Activated CD4-positive, alpha-beta T cell treated with anti-CD3 and anti-CD28 coated beads, Interleukin-2, amount 50 U/mL, for 16 hours (primary cell): Measurements from ENCODE around the gene STAU1.
"Not testable (repeated sequence)": the region's sequence is repeated elsewhere in the genome, so short reads cannot be mapped to it uniquely, and the experiment has no call there.

ENCODE experiments used
- DNase-seq: peaks from one replicate; pipeline ENCODE4 v3.0.0-alpha.2; 2020

STAU1 gene

DNA sequence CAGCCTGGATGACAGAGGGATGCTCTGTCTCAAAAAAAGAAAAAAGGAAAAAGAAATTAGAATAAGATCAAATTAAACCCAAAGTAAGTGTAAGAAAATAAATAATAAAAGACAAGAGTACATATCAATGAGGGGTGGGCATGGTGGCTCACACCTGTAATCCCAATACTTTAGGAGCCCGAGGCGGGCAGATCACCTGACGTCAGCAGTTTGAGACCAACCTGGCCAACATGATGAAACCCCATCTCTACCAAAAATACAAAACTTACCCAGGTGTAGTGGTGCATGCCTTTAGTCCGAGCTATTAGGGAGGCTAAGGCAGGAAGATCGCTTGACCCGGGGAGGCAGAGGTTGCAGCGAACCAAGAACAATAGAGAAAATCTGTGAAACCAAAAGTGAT is 14.9 kb upstream of the STAU1 start:
- no peak for DNase-seq

DNA sequence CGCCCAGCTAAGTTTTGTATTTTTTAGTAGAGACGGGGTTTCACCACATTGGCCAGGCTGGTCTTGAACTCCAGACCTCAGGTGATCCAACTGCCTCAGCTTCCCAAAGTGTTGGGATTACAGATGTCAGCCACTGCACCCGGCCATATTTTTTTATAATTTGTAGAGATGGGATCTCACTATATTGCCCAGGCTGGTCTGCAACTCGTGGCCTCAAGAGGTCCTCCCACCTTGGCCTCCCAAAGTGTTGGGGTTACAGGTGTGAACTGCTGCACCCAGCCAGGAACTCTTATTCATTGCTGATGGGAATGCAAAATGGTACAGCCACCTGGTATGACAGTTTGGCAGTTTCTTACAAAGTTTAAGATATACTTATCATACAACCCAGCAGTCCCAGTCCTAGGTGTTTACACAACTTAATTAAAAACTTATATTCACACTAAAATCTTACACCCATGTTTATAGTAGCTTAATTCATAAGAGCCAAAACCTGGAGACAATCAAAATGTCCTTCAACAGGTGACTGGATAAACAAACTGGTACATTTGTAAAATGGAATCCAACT is 11.7 kb upstream of the STAU1 start:
- DNase-seq = no peak

DNA sequence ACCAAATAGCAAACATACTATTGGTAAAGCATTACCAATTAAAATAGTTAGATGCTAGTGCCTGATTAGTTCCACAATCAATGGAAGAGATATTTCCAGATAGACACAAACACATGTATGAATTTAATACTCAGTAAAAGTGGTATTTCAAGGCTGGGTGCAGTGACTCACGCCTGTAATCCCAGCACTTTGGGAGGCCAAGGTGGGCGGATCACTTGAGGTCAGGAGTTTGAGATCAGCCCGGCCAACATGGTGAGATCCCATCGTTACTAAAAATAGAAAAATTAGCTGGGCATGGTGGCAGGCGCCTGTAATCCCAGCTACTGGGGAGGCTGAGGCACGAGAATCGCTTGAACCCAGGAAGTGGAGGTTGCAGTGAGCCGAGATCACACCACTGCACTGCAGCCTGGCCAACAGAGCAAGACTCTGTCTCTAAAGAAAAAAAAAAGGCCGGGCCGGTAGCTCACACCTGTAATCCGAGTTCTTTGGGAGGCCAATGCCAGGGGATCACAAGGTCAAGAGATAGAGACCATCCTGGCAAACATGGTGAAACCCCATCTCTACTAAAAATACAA is 4.9 kb upstream of the STAU1 start:
- DNase-seq = not testable (repeated sequence)

DNA sequence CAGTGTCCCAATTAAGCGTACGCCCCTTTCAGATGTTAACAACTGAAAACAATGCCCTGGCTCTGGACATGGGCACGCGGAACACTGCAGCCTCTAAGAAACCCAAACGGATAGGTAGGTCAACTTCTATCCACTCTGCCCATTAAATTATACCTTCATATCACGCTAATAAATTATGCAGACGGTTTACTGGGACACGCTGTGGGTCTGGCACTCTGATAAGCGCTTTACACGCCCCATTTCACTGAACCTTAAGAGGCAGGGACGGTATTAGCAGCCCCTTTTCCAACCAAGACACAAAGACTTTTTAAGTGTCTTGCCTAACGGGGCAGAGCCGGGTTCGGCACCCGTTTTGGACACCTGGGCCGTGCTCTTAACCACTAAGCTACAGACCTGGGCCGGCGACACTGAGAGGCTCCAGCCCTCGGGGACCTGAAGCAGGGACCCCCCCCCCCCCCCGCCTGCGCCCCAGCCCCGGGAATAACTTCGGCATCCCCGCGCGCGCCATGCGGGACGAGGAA is 744 bp downstream of the STAU1 start:
- DNase-seq = no peak

DNA sequence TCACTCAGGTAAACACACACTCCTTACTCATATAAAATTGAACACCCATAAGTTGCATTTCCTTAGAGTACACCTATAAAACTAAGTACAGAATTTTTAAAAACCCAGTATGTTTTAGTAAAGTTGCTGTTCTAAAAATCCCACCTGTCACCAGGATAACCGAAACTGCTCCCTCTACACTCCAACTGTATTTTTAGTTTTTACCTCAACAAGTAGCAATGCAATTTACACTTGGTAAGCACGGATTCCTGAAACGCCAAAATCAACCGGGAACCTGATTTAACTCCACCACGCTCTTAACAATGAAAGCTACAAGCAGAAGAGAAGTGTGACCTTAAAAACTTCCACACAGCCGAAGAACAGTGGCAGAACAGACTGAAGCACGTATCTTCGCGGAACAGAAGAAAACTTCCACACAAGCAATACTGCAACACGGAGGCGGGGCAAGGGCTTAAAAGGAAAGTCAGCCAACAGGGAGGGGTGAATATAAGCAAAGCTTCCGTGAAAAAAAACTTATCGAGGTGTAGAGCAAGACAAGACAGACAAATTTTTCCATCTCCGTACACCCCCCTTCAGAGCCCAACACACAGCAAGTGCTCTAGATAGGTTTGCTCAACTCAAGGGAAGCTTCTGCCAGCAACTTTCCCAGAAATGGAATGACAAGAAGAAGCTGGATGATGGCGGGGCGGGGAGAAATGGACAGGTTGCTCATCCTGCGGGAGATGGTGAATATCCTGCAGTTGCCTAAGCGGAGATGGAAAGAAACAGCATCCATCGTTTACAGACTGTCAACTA is 1.4 kb downstream of the STAU1 start:
- DNase-seq = peak; percentile 73

DNA sequence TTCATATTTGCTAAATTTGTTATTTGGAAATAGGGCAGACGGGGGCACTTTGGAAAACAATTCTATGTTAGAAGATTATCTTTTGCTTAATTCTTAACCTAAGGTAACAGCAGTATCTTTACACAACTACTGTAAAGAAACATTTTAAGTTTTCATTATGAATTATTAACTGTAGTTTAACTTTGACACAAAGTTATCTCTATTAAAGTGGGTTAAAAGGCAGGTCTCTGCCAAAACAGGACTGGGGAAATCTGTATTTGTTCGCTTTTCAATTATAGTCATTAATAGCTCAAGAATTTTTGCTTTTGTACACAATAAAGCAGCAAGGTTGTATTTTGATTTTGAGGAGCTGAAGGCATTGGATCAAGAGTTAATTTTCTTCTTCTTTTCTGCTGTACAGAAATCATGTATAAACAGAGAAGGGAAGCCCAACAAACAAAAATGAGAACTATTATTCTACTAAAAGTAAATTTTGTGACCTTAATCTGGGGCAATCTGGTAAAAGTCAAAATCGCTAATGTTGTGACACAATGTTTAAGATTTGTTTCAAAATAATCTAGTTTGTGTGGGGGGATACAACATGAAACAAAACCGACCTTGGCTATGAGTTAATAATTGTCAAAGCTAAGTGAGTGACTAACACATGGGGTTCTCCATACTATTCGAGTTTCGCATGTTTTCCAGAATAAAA is 2.9 kb downstream of the STAU1 start:
- no peak for DNase-seq

DNA sequence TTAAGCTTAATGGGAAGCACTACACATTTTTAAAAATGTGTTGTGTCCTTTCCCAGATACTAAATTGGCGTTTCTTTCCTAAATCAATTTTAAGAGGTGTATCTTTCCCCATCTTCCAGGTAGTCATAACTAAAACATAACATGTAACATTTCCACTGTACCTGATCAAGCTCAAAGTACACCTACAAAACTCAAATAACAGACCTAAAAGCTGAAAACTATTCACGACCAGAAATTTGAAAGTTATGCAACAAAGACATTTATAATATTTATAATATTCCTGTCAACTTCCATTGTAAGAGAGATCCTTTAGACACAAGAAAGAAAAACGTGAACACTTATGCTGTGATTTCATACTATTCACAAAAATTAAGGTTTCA is 3.5 kb downstream of the STAU1 start:
- DNase-seq = no peak

DNA sequence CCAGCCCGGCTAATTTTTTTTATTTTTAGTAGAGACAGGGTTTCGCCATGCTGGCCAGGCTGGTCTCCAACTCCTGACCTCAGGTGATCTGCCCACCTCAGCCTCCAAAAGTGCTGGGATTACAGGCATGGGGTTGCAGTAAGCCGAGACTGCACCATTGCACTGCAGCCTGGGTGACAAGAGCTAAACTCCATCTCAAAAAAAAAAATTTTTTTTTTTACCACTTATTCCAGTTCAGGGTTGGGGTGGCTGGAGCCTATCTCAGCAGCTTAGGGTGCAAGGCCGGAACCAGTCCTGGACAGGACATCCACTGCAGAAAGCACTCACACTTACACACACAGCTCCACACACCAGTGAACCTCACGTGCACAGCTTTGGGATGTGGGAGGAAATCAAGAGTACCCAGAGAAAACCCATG is 4.0 kb downstream of the STAU1 start:
- DNase-seq = not testable (repeated sequence)

DNA sequence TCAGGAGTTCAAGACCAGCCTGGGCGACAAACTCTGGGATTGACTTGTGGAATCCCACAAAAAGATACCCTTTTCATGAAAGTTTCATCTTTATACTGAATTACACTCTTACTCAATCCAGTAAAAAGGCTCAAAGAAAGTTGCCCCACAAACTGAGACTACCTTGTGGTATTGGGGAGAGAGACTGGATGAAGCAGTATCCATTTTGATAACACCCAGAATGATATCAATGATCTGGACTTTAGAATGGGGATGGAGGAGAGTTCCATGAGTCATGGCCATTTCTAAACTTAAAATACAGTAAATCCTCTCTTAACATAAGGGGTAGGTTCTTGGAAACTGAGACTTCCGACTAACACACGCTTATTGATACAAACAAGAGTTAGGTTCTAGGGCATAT is 4.7 kb downstream of the STAU1 start:
- no peak for DNase-seq

DNA sequence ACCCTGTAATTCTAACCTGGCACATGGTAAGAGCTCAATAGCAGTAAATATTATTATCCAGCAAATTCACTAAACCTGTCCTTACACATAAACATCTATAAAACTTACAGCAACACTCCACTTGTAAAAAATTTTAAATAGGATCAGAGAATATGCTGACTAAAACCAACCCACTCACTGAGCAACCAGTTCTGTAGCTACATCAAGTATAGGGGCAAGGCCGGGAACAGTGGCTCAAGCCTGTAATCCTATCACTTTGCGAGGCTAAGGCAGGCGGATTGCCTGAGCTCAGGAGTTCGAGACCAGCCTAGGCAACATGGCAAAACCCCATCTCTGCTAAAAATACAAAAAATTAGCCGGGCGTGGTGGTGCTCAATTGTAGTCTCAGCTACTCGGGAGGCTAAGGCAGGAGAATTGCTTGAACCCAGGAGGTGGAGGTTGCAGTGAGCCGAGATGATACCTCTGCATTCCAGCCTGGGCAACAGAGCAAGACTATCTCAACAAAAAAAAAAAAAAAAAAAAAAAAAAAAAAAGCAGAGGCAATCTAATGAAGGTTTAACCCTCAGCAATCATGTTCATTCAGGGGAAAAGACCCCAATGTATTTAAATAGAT is 6.8 kb downstream of the STAU1 start:
- no peak for DNase-seq

DNA sequence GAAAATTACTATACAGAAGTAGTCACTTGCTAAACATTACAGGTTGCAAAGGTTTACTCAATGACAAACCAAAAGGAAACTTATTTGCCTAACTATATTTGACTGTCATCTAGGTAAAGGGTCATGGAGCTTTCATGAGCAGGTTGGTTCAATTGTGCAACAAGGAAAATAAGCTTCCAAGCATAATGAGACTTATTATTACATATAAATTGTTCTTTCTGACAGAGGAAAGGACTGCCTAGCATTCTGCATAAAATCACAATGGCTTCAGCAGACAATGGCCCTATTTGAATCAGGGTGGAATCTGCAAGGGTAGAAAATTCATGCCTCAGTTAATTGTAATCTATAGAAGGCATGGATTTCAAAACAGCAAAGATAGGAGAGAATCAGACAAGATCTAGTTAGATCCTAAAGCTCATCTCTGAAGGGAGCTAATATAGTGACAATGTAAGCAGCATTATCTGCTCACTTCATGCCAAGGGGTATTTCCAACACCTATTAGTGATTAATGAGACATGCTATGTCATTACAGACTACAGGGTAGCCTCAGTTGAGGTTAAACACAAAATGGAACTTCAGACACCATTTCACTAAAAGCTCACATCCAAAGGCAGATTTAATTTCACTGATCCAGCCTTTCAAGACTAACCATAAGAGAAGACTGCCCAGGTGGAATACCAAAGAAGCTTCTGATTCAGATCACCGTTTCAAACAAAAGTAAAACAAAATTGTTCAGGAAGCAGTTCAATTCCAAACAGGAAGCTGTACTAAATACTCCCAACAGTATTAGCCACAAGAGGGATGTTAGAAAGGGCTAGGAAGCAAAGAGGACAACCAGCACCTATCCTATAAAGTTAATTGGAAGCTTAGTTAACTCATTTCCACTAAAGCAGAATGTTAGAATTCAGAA is 8.5 kb downstream of the STAU1 start:
- no peak for DNase-seq

DNA sequence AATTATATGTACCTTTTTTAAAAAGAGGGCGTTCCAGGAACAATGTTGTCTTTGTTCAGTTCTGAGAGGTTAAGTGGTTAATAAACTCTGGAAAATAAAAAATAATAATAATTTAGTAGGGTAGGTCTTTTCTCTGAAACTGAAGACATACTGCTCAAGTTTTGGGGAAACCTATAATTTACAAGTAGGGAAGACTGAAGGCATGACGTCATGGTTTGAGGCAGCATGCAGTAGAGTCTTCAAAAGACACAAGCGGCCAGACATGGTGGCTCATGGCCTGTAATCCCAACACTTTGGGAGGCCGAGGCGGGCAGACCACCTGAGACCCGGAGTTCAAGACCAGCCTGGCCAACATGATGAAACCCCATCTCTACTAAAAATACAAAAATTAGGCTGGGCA is 14.0 kb downstream of the STAU1 start:
- no peak for DNase-seq

DNA sequence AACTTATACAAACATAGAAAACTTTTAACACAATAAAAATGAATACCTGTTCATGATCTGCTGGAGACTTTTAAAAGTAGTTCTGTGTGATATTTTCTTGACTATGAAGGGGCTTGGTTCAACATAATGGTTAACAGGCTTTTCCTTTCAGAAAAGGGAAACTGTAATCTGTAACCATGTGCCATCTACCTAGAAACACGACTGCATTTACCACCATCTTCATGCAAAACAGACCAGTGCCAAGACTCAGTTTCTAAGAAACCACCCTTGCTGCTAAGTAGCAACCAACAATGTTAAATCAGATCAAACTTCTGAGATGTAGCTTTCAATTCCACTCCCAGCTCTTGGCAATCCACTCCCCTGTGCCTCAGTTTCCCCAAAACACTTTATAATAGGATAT is 15.7 kb downstream of the STAU1 start:
- DNase-seq = no peak

DNA sequence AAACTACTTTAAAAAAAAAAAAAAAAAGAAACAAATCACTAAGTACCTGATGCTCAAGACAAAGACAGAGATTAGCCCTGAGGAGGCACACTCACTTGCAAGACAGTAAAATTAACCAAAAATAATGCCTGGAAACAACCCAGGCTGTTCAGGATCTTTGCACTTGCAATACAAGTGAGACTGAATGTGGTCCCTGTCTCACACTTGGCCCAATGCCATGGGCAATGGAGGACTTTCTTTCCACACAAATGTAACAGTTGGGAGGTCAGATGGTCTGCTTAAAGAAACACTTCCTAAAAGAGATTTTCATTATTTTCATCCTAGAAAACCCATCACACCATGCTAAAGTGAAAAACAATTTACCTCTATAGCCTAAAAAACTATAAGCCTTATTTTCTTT is 16.2 kb downstream of the STAU1 start:
- no peak for DNase-seq

DNA sequence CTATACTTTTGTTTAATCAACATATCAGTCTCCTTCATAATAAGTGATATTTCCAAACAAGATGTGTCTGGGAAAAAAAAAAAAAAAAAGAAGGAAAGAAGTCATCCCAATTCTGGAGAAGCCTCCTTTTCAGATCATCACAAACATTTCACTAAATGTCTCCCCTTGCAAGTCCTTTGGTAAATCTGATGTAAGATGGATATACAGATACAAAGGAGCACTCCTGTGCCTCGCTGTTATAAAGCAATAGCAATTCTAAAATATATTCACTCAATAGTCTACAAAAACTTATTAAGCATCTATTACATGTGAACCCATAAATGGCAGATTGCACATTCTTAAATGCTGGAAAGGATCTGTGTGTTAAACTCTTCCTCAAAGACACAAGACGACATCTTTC is 17.4 kb downstream of the STAU1 start:
- no peak for DNase-seq

DNA sequence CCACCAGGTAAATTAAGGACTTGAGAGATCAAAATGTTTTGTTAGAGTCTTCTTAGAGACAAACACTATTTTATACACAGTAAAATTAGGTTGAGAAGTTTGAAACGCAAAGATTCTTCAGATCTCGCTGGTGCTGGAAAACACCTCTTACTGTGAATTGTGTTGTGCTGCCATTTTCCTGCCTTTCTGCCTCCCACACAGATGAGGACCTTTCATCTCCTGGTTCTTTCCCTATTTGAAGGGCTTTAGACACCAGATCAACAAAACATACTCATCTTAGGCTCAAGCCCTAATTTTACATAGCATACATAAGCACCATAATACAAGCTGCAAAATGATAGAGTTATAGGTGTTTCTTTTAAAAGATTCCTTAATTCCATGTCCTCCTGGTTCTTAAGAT is 18.6 kb downstream of the STAU1 start:
- DNase-seq = no peak

DNA sequence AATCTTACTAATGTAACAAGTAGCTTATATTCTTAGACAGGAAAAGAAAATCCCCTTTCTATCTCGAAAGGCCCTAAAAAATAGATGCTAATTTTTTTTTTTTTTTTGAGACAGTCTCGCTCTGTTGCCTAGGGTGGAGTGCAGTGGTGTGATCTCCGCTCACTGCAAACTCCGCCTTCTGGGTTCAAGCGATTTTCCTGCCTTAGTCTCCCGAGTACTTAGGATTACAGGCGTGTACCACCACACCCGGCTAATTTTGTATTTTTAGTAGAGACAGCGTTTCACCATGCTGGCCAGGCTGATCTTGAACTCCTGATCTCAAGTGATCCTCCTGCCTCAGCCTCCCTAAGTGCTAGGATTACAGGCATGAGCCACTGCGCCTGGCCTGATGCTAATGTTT is 19.3 kb downstream of the STAU1 start:
- DNase-seq = not testable (repeated sequence)

DNA sequence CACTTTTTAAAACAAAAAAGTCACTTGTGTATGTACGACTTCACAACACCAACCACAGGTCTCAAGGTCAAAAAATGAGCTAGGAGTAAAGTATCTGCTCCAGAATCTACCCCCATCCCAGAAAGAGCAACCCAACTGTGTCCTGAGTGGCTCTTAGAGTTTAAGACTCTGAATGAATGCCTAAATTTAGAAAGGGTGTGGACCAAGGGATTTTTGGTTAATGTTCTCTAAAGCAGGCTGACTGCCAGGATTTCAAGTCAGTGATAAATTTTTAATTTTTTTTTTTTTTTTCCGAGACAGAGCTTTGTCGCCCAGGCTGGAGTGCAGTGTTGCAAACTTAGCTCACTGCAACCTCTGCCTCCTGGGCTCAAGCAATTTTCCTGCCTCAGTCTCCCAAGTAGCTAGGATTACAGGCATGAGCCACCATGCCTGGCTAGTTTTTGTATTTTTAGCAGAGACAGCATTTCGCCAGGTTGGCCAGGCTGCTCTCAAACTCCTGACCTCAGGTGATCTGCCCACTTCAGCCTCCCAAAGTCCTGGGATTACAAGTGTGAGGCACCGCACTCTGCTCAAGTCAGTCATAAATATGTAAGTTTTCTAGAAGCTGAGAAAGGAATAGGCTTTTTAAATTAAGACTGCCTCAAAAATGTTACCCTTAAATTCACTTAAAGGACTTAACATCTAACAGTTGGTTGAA is 20.2 kb downstream of the STAU1 start:
- DNase-seq = no peak

DNA sequence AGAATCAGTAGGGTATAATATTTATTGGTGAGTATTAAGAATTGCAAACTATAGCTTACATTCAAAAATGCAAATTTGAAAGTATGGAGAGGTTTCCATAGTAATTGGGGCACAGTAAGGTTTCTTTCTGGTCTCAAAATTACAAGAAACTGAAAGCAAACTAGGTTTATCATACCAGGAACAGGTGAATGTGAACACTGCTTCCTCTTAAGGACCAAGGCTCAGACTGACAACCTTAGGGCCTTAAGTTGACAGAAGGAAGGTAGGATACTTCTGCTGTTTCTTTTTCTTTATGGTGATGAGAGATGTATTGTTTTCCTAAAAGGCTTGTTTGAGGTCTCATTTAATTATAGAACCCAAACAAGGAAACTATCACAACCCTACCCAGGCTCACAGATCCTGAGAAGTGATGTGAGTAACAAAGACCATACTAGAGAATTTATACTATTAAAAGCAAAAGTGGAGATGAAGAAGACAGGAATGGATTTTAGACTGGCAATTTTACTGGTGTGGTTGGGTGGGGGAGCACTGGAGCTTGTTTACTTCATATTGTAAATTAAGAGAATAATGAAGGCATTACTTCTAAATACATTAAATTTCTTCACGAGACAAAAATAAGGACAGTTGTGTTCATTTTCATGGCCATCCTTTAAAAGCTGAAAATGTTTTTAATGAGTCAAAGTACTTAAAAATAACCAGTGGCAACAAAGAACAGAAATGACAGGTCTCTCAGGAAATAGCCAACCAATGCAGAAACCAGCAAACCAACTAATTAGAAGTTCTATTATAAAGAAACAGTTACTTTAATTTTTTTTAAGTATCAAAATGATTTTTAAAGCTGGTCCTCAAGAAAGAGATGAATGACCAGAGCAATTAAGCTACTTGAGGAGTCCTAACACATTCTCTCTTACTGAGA is 21.3 kb downstream of the STAU1 start:
- peak; percentile 63 for DNase-seq

DNA sequence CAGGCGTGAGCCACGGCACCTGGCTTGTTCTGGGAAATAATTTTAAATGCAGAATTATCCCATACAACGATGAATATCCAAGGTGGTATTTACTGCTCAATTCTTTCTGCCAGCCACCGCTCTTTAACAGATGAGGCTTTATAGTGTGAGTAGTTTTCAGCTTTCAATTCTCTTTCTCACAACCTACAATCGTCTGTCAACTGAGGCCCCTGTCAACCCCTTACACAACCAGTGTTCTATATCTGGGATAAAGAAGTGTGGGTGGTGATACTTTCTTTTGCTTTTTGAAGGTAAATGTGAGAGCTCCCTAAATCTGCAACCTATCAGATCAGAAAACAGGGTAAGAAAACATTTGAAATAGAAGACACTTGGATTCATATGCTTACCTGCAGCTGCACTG is 22.5 kb downstream of the STAU1 start:
- DNase-seq = no peak
